Measurements from ENCODE around the gene DNAJC15.

DNA sequence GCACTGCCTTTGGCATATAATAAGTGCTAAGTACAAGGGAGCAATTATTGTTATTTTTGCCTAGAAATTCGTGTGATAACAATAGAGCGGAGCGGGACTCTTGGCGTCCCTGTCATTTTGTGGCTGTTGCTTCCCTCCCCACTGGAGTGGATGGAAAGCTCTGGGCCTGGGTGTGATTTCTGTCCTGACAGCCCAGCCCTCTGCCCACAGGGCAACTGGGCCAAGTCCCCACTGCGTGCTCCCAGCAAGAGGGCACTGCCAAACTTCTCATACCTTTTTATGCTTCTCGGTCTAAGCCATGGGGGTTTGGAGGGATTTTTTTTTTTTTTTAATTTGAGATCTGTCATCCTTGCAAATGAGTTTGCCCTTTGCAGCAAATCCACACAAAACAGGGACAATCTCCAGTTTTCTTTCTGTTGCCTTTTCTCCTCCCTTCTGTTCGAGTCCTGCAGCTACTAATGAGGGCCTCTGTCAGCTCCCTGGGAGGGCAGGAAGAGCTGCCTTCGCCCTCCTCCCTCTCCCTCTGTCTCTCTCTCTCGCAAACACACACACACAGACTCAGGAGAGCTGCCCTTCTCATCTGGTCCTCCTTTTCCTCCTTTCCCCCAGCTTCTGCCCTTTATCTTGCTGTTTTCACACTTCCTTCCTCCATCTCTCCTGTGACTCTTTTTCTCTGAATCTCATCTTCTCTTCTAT is 103.9 kb downstream of the DNAJC15 start:
- TF ChIP-seq, protein P1, sequence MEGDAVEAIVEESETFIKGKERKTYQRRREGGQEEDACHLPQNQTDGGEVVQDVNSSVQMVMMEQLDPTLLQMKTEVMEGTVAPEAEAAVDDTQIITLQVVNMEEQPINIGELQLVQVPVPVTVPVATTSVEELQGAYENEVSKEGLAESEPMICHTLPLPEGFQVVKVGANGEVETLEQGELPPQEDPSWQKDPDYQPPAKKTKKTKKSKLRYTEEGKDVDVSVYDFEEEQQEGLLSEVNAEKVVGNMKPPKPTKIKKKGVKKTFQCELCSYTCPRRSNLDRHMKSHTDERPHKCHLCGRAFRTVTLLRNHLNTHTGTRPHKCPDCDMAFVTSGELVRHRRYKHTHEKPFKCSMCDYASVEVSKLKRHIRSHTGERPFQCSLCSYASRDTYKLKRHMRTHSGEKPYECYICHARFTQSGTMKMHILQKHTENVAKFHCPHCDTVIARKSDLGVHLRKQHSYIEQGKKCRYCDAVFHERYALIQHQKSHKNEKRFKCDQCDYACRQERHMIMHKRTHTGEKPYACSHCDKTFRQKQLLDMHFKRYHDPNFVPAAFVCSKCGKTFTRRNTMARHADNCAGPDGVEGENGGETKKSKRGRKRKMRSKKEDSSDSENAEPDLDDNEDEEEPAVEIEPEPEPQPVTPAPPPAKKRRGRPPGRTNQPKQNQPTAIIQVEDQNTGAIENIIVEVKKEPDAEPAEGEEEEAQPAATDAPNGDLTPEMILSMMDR (conservative IDR thresholded peaks at IDR 0.05; ENCODE audit: low read depth, low read length): no peak
- no peak for TF ChIP-seq EZH2 (IDR thresholded peaks at IDR 0.05; ENCODE audit: borderline replicate concordance, low read depth, low read length, poor library complexity, severe bottlenecking)

Measured in A673 (cell line).